DND-41 (cell line): ENCODE data around the gene BCL2L13.
A peak's percentile ranks its signal among the peaks of the same experiment; 100 is the strongest.

Source experiments
- ATAC-seq: fragments of 200-7000 bp; cut with Tn5 transposase; 3 replicates; pipeline ENCODE4 v1.9.1; 2021; ENCODE audit warnings: low read depth; ENCODE audit not compliant: insufficient read depth
- DNase-seq: peaks from one replicate; pipeline ENCODE4 v3.0.0-alpha.2; 2020
- H2AFZ ChIP-seq: 2 replicates; pipeline ENCODE4 v1.6.0; 2012; ENCODE audit warnings: low read depth, low read length
- H3K27ac ChIP-seq: 2 replicates; pipeline ENCODE4 v1.5.1; 2012; ENCODE audit warnings: low read length, inconsistent platforms
- H3K27me3 ChIP-seq: fragments of 200-600 bp; sonication (generic); 2 replicates; pipeline ENCODE4 v1.6.0; 2012; ENCODE audit warnings: low read length, mild to moderate bottlenecking, inconsistent platforms; ENCODE audit not compliant: insufficient read depth, poor library complexity
- H3K36me3 ChIP-seq: 2 replicates; pipeline ENCODE4 v1.5.1; 2012; ENCODE audit warnings: low read length, inconsistent platforms; ENCODE audit not compliant: insufficient read depth
- H3K4me1 ChIP-seq: 2 replicates; pipeline ENCODE4 v1.5.1; 2012; ENCODE audit warnings: mild to moderate bottlenecking, low read length; ENCODE audit not compliant: insufficient read depth
- H3K4me2 ChIP-seq: 2 replicates; pipeline ENCODE4 v1.6.0; 2012; ENCODE audit warnings: mild to moderate bottlenecking, moderate library complexity, low read length, inconsistent platforms; ENCODE audit not compliant: insufficient read depth
- H3K4me3 ChIP-seq, 2 experiments: fragments of 200-600 bp in 1 of 2; shearing (Covaris generic) in 1 of 2; 2 replicates each; pipeline ENCODE4 v1.5.1; 2012 to 2016; ENCODE audit warnings: inconsistent platforms in 2 of 2, low read length in 2 of 2, mild to moderate bottlenecking in 2 of 2, low read depth in 1 of 2, moderate library complexity in 1 of 2
- H3K79me2 ChIP-seq: 2 replicates; pipeline ENCODE4 v1.6.0; 2012; ENCODE audit warnings: low read length, inconsistent platforms; ENCODE audit not compliant: insufficient read depth
- H3K9ac ChIP-seq: 2 replicates; pipeline ENCODE4 v1.6.0; 2012; ENCODE audit warnings: low read depth, mild to moderate bottlenecking, inconsistent platforms, low read length, moderate library complexity
- H3K9me3 ChIP-seq: 2 replicates; pipeline ENCODE4 v1.5.1; 2012; ENCODE audit warnings: low read length, moderate library complexity, mild to moderate bottlenecking, inconsistent platforms; ENCODE audit not compliant: insufficient read depth, severe bottlenecking
- H4K20me1 ChIP-seq: 2 replicates; pipeline ENCODE4 v1.6.0; 2012; ENCODE audit warnings: low read length; ENCODE audit not compliant: insufficient read depth
- CTCF ChIP-seq: IDR thresholded peaks from 2 replicates; pipeline ENCODE4 v1.5.1; 2012; ENCODE audit warnings: borderline replicate concordance, low read length, moderate library complexity, mild to moderate bottlenecking; ENCODE audit not compliant: poor library complexity, severe bottlenecking; ENCODE audit errors: extremely low read depth
- EZH2 ChIP-seq: IDR thresholded peaks from 3 replicates; pipeline ENCODE4 v1.6.1; 2012; ENCODE audit warnings: borderline replicate concordance, low read depth, mild to moderate bottlenecking, moderate library complexity, low read length, inconsistent platforms; ENCODE audit not compliant: severe bottlenecking

The BCL2L13 gene

DNA sequence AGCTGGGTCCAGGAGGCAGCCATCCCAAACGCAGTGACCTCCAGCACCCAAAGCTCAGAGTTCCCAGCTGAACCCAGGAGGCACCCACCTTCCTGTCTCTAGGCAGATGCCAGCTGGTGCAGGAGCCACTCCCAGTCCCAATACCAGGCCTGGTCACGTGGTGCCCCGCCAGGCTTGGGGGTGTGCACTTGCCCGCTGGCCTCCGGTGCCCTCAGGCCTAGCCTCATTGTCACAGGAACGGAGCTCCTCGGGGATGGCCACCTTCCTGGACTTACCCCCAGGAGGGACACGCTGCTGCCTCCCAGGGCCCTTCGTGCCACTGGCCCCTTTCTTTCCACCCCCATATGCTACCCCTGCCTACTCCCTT is 131.1 kb downstream of the BCL2L13 start:
- H3K9ac ChIP-seq, result no peak overlapping the region
- H4K20me1 ChIP-seq, result peaks cover 73% of the 10 kb centered on the region
- no peak overlapping the region; the same call in 1 of the 2 replicates for H3K27ac ChIP-seq
- H3K79me2 ChIP-seq, result peaks cover 93% of the 10 kb centered on the region
- peaks cover 29% of the 10 kb centered on the region for H3K36me3 ChIP-seq
- H3K27me3 ChIP-seq, result no peaks in the 10 kb centered on the region
- TF ChIP-seq CTCF (no peak), EZH2 (no peak)
- ATAC-seq (no peak), DNase-seq (no peak)
- H3K4me1 ChIP-seq, result peaks cover 33% of the 10 kb centered on the region
- no peak overlapping the region for H2AFZ ChIP-seq
- H3K4me3 ChIP-seq, result no peak overlapping the region
- no peak overlapping the region for H3K4me2 ChIP-seq
- no peaks in the 10 kb centered on the region for H3K9me3 ChIP-seq

- Histone ChIP-seq H4K20me1 (peaks cover 66% of the 10 kb centered on the region), H3K4me2 (0 out of 2 replicates have a peak overlapping the region, but pooled peaks have one; percentile 12), H3K9me3 (no peaks in the 10 kb centered on the region), H3K4me1 (peaks cover 40% of the 10 kb centered on the region), H3K36me3 (peaks cover 29% of the 10 kb centered on the region), H3K9ac (no peak overlapping the region; the same call in 1 of the 2 replicates), H3K4me3 (no peak overlapping the region), H3K27ac (no peak overlapping the region), H3K79me2 (peaks cover 86% of the 10 kb centered on the region), H2AFZ (no peak overlapping the region), H3K27me3 (no peaks in the 10 kb centered on the region)
- no peak for TF ChIP-seq EZH2
- no peak for TF ChIP-seq CTCF
- DNase-seq (no peak), ATAC-seq (no peak)
Observed at GRCh38 chr22:17770180-17771077, 131.9 kb downstream of the BCL2L13 start.

DNA sequence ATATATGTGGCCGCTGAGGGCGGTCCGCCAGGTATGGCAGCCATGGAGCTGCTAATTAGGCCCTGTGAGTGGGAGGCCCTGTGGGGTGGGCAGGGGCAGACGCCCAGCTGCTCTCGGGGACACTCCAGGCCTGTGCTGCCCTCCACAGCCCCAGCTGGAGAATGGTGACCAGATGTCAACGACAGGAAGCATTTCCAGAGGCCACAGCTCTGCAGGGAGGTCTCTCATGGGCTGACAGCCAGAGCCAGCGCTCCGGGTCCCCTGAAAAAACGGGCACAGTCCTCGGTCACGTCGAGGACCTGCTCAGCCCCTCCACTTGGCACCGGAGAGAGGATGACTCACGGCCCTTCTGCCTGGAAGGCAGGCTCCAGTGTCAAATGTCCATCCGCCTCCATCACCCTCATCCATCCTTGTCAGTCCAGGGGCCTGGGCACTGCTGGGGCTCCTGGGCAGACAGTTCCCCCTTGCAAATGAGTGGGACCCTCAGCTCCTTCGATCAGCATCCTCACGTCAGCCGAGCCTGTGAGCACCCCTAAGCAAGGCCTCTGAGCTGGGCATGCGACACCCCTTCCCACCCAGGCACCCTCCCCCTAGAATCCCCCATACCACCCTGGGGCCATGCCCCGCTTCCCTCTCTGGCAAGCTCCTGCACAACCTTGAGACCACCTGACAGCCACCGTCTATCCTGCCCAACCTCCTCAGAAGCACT is 133.8 kb downstream of the BCL2L13 start:
- Histone ChIP-seq H3K36me3 (peaks cover 29% of the 10 kb centered on the region), H3K4me1 (peaks cover 57% of the 10 kb centered on the region), H2AFZ (no peak overlapping the region), H3K9me3 (no peaks in the 10 kb centered on the region), H3K9ac (peak overlapping the region; percentile 88), H3K4me3 (peak overlapping the region in 1 of 2 experiments; percentile 88; a peak in 2 of 4 replicates), H3K27me3 (no peaks in the 10 kb centered on the region), H3K27ac (peak overlapping the region; percentile 77), H3K4me2 (peak overlapping the region; percentile 97), H4K20me1 (peaks cover 57% of the 10 kb centered on the region), H3K79me2 (peaks cover 75% of the 10 kb centered on the region)
- ATAC-seq (no peak), DNase-seq (no peak)
- TF ChIP-seq EZH2 (no peak), CTCF (no peak)
